ENCODE data around the gene LMNB1.
A peak's percentile ranks its signal among the peaks of the same experiment; 100 is the strongest.
"Not testable (repeated sequence)": the region's sequence is repeated elsewhere in the genome, so short reads cannot be mapped to it uniquely, and the experiment has no call there.

The LMNB1 gene

GRCh38 chr5:126780165-126780827 is 3.4 kb downstream of the LMNB1 start:
- peak; percentile 47 for DNase-seq

GRCh38 chr5:126788409-126788808 is 11.5 kb downstream of the LMNB1 start:
- DNase-seq, result not testable (repeated sequence)

- DNase-seq, result no peak
Measured at GRCh38 chr5:126793097-126793496, 16.2 kb downstream of the LMNB1 start.

- not testable (repeated sequence) for DNase-seq
Measured at GRCh38 chr5:126793648-126794047, 16.7 kb downstream of the LMNB1 start.

- no peak for DNase-seq
Measured at GRCh38 chr5:126794157-126794828, 17.4 kb downstream of the LMNB1 start.

GRCh38 chr5:126799780-126800179 is 22.8 kb downstream of the LMNB1 start:
- no peak for DNase-seq

- DNase-seq, result no peak
Measured at GRCh38 chr5:126801174-126801991, 24.4 kb downstream of the LMNB1 start.

- DNase-seq, result no peak
Measured at GRCh38 chr5:126801992-126802294, 25.0 kb downstream of the LMNB1 start.

- no peak for DNase-seq
Measured at GRCh38 chr5:126805063-126805462, 28.1 kb downstream of the LMNB1 start.

- DNase-seq, result no peak
Measured at GRCh38 chr5:126808521-126808988, 31.6 kb downstream of the LMNB1 start.

- no peak for DNase-seq
Measured at GRCh38 chr5:126809916-126810315, 33.0 kb downstream of the LMNB1 start.

GRCh38 chr5:126810596-126811380 is 33.9 kb downstream of the LMNB1 start:
- DNase-seq, result no peak

- no peak for DNase-seq
Measured at GRCh38 chr5:126811515-126812198, 34.7 kb downstream of the LMNB1 start.

- no peak for DNase-seq
Measured at GRCh38 chr5:126812199-126812570, 35.2 kb downstream of the LMNB1 start.

GRCh38 chr5:126813799-126814198 is 36.9 kb downstream of the LMNB1 start:
- DNase-seq, result not testable (repeated sequence)

- no peak for DNase-seq
Measured at GRCh38 chr5:126814721-126815404, 37.9 kb downstream of the LMNB1 start.

GRCh38 chr5:126816649-126817048 is 39.7 kb downstream of the LMNB1 start:
- DNase-seq, result no peak

GRCh38 chr5:126818736-126819135 is 41.8 kb downstream of the LMNB1 start:
- no peak for DNase-seq

- no peak for DNase-seq
Measured at GRCh38 chr5:126819253-126819652, 42.3 kb downstream of the LMNB1 start.

- no peak for DNase-seq
Measured at GRCh38 chr5:126826619-126827215, 49.8 kb downstream of the LMNB1 start.

GRCh38 chr5:126829098-126829497 is 52.2 kb downstream of the LMNB1 start:
- no peak for DNase-seq
